ENCODE data around the gene KRTAP10-12. TPM values are rescaled to one million over a fixed set of nuclear protein-coding genes. Genes with fewer than 3 reads are reported as not detected.

Gene KRTAP10-12
- total RNA-seq, 1 donor, result not detected

GRCh38 chr21:44728716-44729115, 31.7 kb downstream of the KRTAP10-12 start:
- Histone ChIP-seq H2AFZ (ENCODE audit: low read length) (no peak overlapping the region), H3K79me2 (ENCODE audit: insufficient read depth, low read length) (no peaks in the 10 kb centered on the region), H3K9me3 (ENCODE audit: low read depth, low read length) (no peaks in the 10 kb centered on the region), H3K36me3 (ENCODE audit: insufficient read depth, low read length) (no peaks in the 10 kb centered on the region), H3K4me1 (ENCODE audit: insufficient read depth, low read length) (no peaks in the 10 kb centered on the region), H3K27me3 (ENCODE audit: insufficient read depth, low read length) (peaks cover 22% of the 10 kb centered on the region), H3K4me3 (ENCODE audit: insufficient read depth, low read length) (no peak overlapping the region), H3K4me2 (ENCODE audit: insufficient read depth, low read length) (no peak overlapping the region), H4K20me1 (ENCODE audit: insufficient read depth, low read length) (no peaks in the 10 kb centered on the region), H3K27ac (ENCODE audit: low read depth, low read length) (no peak overlapping the region)
- TF ChIP-seq CTCF (IDR thresholded peaks at IDR 0.05; ENCODE audit: extremely low read depth, low read depth, low read length), result no peak
- no peak for DNase-seq (ENCODE audit: insufficient read length, low spot score, missing footprints)

- Histone ChIP-seq H3K9me3 (ENCODE audit: low read depth, low read length) (no peaks in the 10 kb centered on the region), H3K4me3 (ENCODE audit: insufficient read depth, low read length) (no peak overlapping the region), H3K27ac (ENCODE audit: low read depth, low read length) (no peak overlapping the region), H3K4me2 (ENCODE audit: insufficient read depth, low read length) (no peak overlapping the region), H3K36me3 (ENCODE audit: insufficient read depth, low read length) (no peaks in the 10 kb centered on the region), H4K20me1 (ENCODE audit: insufficient read depth, low read length) (no peaks in the 10 kb centered on the region), H3K4me1 (ENCODE audit: insufficient read depth, low read length) (no peaks in the 10 kb centered on the region), H3K79me2 (ENCODE audit: insufficient read depth, low read length) (no peaks in the 10 kb centered on the region), H2AFZ (ENCODE audit: low read length) (no peak overlapping the region), H3K27me3 (ENCODE audit: insufficient read depth, low read length) (peaks cover 14% of the 10 kb centered on the region)
- TF ChIP-seq CTCF (IDR thresholded peaks at IDR 0.05; ENCODE audit: extremely low read depth, low read depth, low read length), result no peak
- DNase-seq (ENCODE audit: insufficient read length, low spot score, missing footprints), result no peak
Measured at GRCh38 chr21:44729336-44730027, 32.5 kb downstream of the KRTAP10-12 start.

GRCh38 chr21:44730028-44730395, 33.0 kb downstream of the KRTAP10-12 start:
- H3K36me3 ChIP-seq (ENCODE audit: insufficient read depth, low read length), result no peaks in the 10 kb centered on the region
- H3K4me1 ChIP-seq (ENCODE audit: insufficient read depth, low read length), result no peaks in the 10 kb centered on the region
- no peak overlapping the region for H3K27ac ChIP-seq (ENCODE audit: low read depth, low read length)
- H3K4me3 ChIP-seq (ENCODE audit: insufficient read depth, low read length), result no peak overlapping the region
- no peak for TF ChIP-seq CTCF (IDR thresholded peaks at IDR 0.05; ENCODE audit: extremely low read depth, low read depth, low read length)
- H2AFZ ChIP-seq (ENCODE audit: low read length), result no peak overlapping the region
- no peaks in the 10 kb centered on the region for H4K20me1 ChIP-seq (ENCODE audit: insufficient read depth, low read length)
- H3K4me2 ChIP-seq (ENCODE audit: insufficient read depth, low read length), result no peak overlapping the region
- H3K9me3 ChIP-seq (ENCODE audit: low read depth, low read length), result no peaks in the 10 kb centered on the region
- no peaks in the 10 kb centered on the region for H3K79me2 ChIP-seq (ENCODE audit: insufficient read depth, low read length)
- peak; percentile 67 for DNase-seq (ENCODE audit: insufficient read length, low spot score, missing footprints)
- H3K27me3 ChIP-seq (ENCODE audit: insufficient read depth, low read length), result peaks cover 14% of the 10 kb centered on the region

- Histone ChIP-seq H3K79me2 (ENCODE audit: insufficient read depth, low read length) (no peaks in the 10 kb centered on the region), H2AFZ (ENCODE audit: low read length) (no peak overlapping the region), H4K20me1 (ENCODE audit: insufficient read depth, low read length) (no peaks in the 10 kb centered on the region), H3K27me3 (ENCODE audit: insufficient read depth, low read length) (peaks cover 14% of the 10 kb centered on the region), H3K4me3 (ENCODE audit: insufficient read depth, low read length) (no peak overlapping the region), H3K4me2 (ENCODE audit: insufficient read depth, low read length) (no peak overlapping the region), H3K27ac (ENCODE audit: low read depth, low read length) (no peak overlapping the region), H3K36me3 (ENCODE audit: insufficient read depth, low read length) (no peaks in the 10 kb centered on the region), H3K9me3 (ENCODE audit: low read depth, low read length) (no peaks in the 10 kb centered on the region), H3K4me1 (ENCODE audit: insufficient read depth, low read length) (no peaks in the 10 kb centered on the region)
- DNase-seq (ENCODE audit: insufficient read length, low spot score, missing footprints), result peak; percentile 75
- no peak for TF ChIP-seq CTCF (IDR thresholded peaks at IDR 0.05; ENCODE audit: extremely low read depth, low read depth, low read length)
Measured at GRCh38 chr21:44730951-44731579, 34.1 kb downstream of the KRTAP10-12 start.
